ENCODE data around the gene NPHP4.

The NPHP4 gene

GRCh38 chr1:5820026-5820421 is 172.2 kb downstream of the NPHP4 start:
- TF ChIP-seq PATZ1 (CRISPR knock-in tag; IDR thresholded peaks at IDR 0.05; ENCODE audit: borderline replicate concordance) = no peak
- TF ChIP-seq ZFP30 (CRISPR knock-in tag; IDR thresholded peaks at IDR 0.05) = no peak
- no peak for TF ChIP-seq PPARA (CRISPR knock-in tag; IDR thresholded peaks at IDR 0.05; ENCODE audit: borderline replicate concordance)
- no peak for TF ChIP-seq SNAI2 (CRISPR knock-in tag; IDR thresholded peaks at IDR 0.05)
- TF ChIP-seq TSHZ2 (CRISPR knock-in tag; IDR thresholded peaks at IDR 0.05) = no peak
- no peak for TF ChIP-seq CSRNP3 (CRISPR knock-in tag; IDR thresholded peaks at IDR 0.05)
- ATAC-seq = no peak

- no peak for ATAC-seq
- no peak for TF ChIP-seq POU6F1 (CRISPR knock-in tag; IDR thresholded peaks at IDR 0.05; ENCODE audit: borderline replicate concordance, low read depth)
- no peak for TF ChIP-seq CREB5 (CRISPR knock-in tag; IDR thresholded peaks at IDR 0.05; ENCODE audit: low read depth)
- no peak for TF ChIP-seq RARB (CRISPR knock-in tag; IDR thresholded peaks at IDR 0.05)
- TF ChIP-seq ESRRG (CRISPR knock-in tag; IDR thresholded peaks at IDR 0.05) = no peak
- no peak for TF ChIP-seq ZNF70 (CRISPR knock-in tag; IDR thresholded peaks at IDR 0.05)
- TF ChIP-seq ZFP30 (CRISPR knock-in tag; IDR thresholded peaks at IDR 0.05) = no peak
- TF ChIP-seq ARNTL (CRISPR knock-in tag; IDR thresholded peaks at IDR 0.05; ENCODE audit: borderline replicate concordance, low read depth) = no peak
- TF ChIP-seq PATZ1 (CRISPR knock-in tag; IDR thresholded peaks at IDR 0.05; ENCODE audit: borderline replicate concordance) = no peak
- no peak for TF ChIP-seq ZFP3 (CRISPR knock-in tag; IDR thresholded peaks at IDR 0.05)
- no peak for TF ChIP-seq TOX (CRISPR knock-in tag; IDR thresholded peaks at IDR 0.05; ENCODE audit: borderline replicate concordance)
- no peak for TF ChIP-seq ISL1 (CRISPR knock-in tag; IDR thresholded peaks at IDR 0.05)
- TF ChIP-seq PPARA (CRISPR knock-in tag; IDR thresholded peaks at IDR 0.05; ENCODE audit: borderline replicate concordance) = no peak
- TF ChIP-seq CSRNP3 (CRISPR knock-in tag; IDR thresholded peaks at IDR 0.05) = no peak
- TF ChIP-seq ZNF8 (CRISPR knock-in tag; IDR thresholded peaks at IDR 0.05) = no peak
- no peak for TF ChIP-seq BACH2 (CRISPR knock-in tag; IDR thresholded peaks at IDR 0.05; ENCODE audit: borderline replicate concordance)
- no peak for TF ChIP-seq TCF4 (CRISPR knock-in tag; IDR thresholded peaks at IDR 0.05; ENCODE audit: borderline replicate concordance)
- no peak for TF ChIP-seq ZC3H10 (CRISPR knock-in tag; IDR thresholded peaks at IDR 0.05)
- TF ChIP-seq GLIS3 (CRISPR knock-in tag; IDR thresholded peaks at IDR 0.05) = no peak
- TF ChIP-seq CSDC2 (CRISPR knock-in tag; IDR thresholded peaks at IDR 0.05) = no peak
Observed at GRCh38 chr1:5819391-5820025, 172.7 kb downstream of the NPHP4 start.
